BLaER1 treated with 17β-estradiol and CSF1 and Interleukin-3, amounts not matched to agents 10 nM and 100 nM (cell line): Measurements from ENCODE around the gene CEPT1.

Experiments used
- H3K27ac ChIP-seq, 11 experiments: shearing (Covaris generic); formaldehyde crosslinking; 2 replicates each; pipeline ENCODE4 v1.8.1; 2022
- H3K27me3 ChIP-seq, 11 experiments: shearing (Covaris generic); formaldehyde crosslinking; 2 replicates each; pipeline ENCODE4 v1.8.1; 2022
- H3K36me3 ChIP-seq, 11 experiments: shearing (Covaris generic); formaldehyde crosslinking; 2 replicates each; pipeline ENCODE4 v1.8.1; 2022
- H3K4me1 ChIP-seq, 10 experiments: shearing (Covaris generic); formaldehyde crosslinking; 2 replicates each; pipeline ENCODE4 v1.8.1; 2022
- H3K4me2 ChIP-seq, 11 experiments: shearing (Covaris generic); formaldehyde crosslinking; 2 replicates each; pipeline ENCODE4 v1.8.1; 2022
- H3K4me3 ChIP-seq, 10 experiments: shearing (Covaris generic); formaldehyde crosslinking; 2 replicates each; pipeline ENCODE4 v1.8.1; 2022
- H3K9ac ChIP-seq, 11 experiments: shearing (Covaris generic); formaldehyde crosslinking; 2 replicates each; pipeline ENCODE4 v1.8.1; 2022
- H3K9me3 ChIP-seq, 11 experiments: shearing (Covaris generic); formaldehyde crosslinking; replicated peaks in 1 of 11; 2 replicates each; pipeline ENCODE4 v1.8.1; 2022
- H4K20me1 ChIP-seq, 11 experiments: shearing (Covaris generic); formaldehyde crosslinking; 2 replicates each; pipeline ENCODE4 v1.8.1; 2022
- Cebpa-rat ChIP-seq, 11 experiments: shearing (Covaris generic); IDR thresholded peaks; 2 replicates each; pipeline ENCODE4 v1.8.1; 2022

The CEPT1 gene

DNA sequence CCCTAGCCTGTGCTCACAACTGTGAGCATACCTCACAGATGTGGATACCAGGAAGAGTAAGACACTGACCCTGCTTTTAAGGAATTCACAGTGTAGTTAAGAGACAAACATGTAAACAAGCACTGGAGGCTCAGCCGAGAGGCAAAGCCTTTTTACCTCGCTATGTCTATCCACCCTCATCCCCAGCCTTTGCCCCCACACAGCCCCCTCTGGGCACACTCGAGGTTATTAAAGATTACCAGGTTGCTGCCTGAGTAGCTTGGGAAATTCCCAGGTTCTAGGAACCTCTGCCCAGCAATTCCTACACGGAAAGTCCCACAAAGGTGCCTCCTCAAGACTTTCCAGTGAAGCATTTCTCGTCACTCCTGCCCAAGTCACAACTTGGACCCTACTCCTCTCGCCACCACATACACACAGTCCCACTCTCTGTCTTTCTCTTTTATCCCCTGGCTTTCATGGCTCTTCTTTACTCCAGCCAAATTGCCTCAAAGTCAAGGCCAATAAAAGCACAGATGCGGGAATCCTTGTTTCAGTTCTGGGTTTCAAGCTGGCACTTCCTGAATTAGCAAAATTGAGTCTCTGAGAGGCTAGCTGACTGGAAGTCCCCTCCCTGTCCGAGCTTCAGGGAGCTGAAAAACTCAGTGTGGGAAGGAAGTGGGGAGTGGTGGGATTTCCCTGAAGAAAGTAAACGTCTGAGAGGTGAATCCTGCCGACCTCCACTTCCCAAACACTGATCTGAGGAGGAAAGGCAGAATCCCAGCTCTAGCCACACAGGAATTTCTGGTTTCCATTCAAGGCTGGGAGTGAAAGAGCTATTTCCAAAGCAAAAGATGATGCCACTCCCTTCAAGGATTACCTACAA, 52.9 kb downstream of the CEPT1 start:
- no peak for TF ChIP-seq Cebpa-rat (IDR thresholded peaks at IDR 0.05)
- Histone ChIP-seq H4K20me1 (peaks cover 0 to 34% (median 0%) of the 10 kb centered on the region in 11 experiments; a peak in 2 of 22 replicates), H3K27me3 (no peaks in the 10 kb centered on the region), H3K9me3 (peaks cover 0 to 8% (median 0%) of the 10 kb centered on the region in 11 experiments; a peak in 1 of 22 replicates), H3K4me3 (peak overlapping the region in 3 of 10 experiments; percentile 7 to 35 (median 17); a peak in 5 of 20 replicates), H3K9ac (peak overlapping the region in 5 of 11 experiments; percentile 6 to 93 (median 68); a peak in 9 of 22 replicates), H3K27ac (peak overlapping the region in 9 of 11 experiments; percentile 0 to 85 (median 61); a peak in 15 of 22 replicates), H3K36me3 (peaks cover 29 to 94% (median 58%) of the 10 kb centered on the region in 11 experiments), H3K4me2 (peak overlapping the region; percentile 43 to 99 (median 59); a peak in 21 of 22 replicates), H3K4me1 (peaks cover 9 to 99% (median 26%) of the 10 kb centered on the region in 10 experiments)

DNA sequence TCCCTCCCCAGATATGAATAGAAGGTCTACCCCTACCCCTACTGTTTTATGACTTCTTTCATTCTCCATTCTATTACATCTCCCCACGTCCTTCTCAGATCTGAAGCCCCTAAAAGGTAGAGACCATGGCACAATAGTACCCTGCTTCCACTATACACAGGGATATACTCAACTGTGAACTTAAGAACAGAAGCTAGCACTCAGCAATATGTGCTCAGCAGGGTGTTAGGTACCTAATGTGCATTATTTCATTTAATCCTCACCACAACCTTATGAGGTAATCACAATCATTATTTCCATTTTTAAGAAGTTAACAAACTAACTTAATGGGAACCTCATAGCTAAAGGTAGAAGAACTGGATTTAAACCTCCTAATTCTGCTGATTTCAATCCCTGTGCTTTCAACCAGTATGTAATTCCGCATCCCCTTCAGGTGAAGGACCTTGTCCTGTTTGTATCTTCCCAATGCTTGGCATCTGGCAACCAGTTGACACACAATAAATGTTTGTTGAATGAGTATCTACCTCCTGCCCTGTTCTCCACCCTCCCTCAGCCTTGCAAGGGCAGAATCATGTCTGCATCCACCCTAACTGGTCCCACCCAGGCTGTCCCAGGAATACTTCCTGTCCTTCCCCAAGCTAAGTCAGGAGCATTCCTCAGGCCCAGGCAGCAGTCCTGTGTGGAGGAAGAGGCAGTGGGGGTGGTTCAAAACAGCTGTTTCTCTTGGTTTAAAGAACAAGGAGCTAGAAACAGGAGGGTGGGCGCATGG, 53.9 kb downstream of the CEPT1 start:
- Histone ChIP-seq H3K9ac (peak overlapping the region in 4 of 11 experiments; percentile 44 to 93 (median 70); a peak in 6 of 22 replicates), H3K27ac (peak overlapping the region in 5 of 11 experiments; percentile 61 to 85 (median 83); a peak in 8 of 22 replicates)

DNA sequence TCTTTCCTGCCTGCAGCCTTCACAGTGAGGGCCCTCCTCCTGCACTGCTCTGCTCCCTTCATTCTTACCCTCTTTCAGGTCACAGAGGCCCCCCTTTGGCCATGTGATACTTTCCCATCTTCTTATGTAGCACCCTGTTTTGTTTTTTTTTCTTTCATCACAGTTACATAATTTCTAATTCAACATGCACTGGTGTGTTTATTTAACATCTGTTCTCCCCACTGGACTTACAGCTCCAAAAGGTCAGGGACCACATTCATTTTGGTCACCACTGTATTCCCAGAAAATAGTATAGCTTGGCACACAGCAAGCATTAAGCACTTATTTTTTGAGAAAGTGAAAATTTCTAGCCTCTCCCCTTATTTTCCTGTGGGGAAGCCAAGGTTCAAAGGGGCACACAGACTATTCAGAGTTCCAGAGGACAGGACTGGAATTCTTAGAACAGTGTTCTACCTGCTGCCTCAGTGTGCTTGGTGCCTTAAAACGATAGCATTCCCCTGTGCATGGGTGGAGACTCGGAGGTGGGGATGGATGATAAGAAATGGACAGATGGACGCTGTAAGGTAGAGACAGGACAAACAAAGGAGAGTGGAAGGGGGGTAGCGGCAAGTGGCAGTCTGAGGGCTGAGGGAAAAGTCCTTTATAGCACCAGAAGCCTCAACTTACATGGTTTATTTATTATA, 55.1 kb downstream of the CEPT1 start:
- Histone ChIP-seq H3K4me3 (peak overlapping the region in 2 of 10 experiments; percentile 68 to 69; a peak in 1 of 20 replicates), H3K4me1 (peaks cover 16 to 99% (median 43%) of the 10 kb centered on the region in 10 experiments), H3K27me3 (no peaks in the 10 kb centered on the region), H4K20me1 (peaks cover 0 to 34% (median 0%) of the 10 kb centered on the region in 11 experiments; a peak in 2 of 22 replicates), H3K4me2 (peak overlapping the region in 3 of 11 experiments; percentile 94 to 99 (median 96); a peak in 5 of 22 replicates), H3K36me3 (peaks cover 12 to 83% (median 38%) of the 10 kb centered on the region in 11 experiments; a peak in 16 of 22 replicates), H3K9me3 (no peaks in the 10 kb centered on the region), H3K9ac (peak overlapping the region in 2 of 11 experiments; percentile 68 to 93; a peak in 3 of 22 replicates), H3K27ac (peak overlapping the region in 2 of 11 experiments; percentile 83 to 85; a peak in 2 of 22 replicates)
- no peak for TF ChIP-seq Cebpa-rat (IDR thresholded peaks at IDR 0.05)

More for the DNA sequence above, 53.9 kb downstream of the CEPT1 start:
- Histone ChIP-seq H3K4me2 (peak overlapping the region in 6 of 11 experiments; percentile 59 to 99 (median 90); a peak in 12 of 22 replicates), H3K4me3 (peak overlapping the region in 2 of 10 experiments; percentile 17 to 35; a peak in 2 of 20 replicates), H3K36me3 (peaks cover 19 to 94% (median 48%) of the 10 kb centered on the region in 11 experiments; a peak in 21 of 22 replicates), H3K4me1 (peaks cover 11 to 100% (median 31%) of the 10 kb centered on the region in 10 experiments), H3K27me3 (no peaks in the 10 kb centered on the region), H4K20me1 (peaks cover 0 to 34% (median 0%) of the 10 kb centered on the region in 11 experiments; a peak in 2 of 22 replicates), H3K9me3 (no peaks in the 10 kb centered on the region)
- no peak for TF ChIP-seq Cebpa-rat (IDR thresholded peaks at IDR 0.05)

DNA sequence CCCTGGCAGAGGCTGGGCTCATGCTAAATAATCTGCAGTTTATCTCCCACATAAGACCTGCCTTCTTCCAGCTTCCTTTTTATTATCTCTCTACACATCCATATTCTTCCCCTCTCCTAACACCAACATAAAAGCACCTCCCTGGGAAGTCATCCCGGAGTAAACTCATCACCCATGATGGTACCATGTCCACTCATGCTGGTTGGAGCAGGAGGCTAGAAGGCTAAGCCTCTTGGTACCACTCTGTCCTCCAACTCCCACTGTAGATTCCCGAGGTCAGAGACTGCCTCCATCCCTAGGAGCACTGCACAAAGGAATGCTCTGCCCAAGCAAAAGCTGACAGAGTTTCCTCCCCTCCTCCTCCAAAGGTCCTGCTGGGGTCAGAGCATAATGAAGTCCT, 56.2 kb downstream of the CEPT1 start:
- H3K27me3 ChIP-seq = no peaks in the 10 kb centered on the region
- peak overlapping the region in 2 of 11 experiments; percentile 68 to 93; a peak in 2 of 22 replicates for H3K9ac ChIP-seq
- no peak overlapping the region for H3K27ac ChIP-seq
- H3K4me3 ChIP-seq = peak overlapping the region in 2 of 10 experiments; percentile 68 to 69; a peak in 4 of 20 replicates
- H3K9me3 ChIP-seq = no peaks in the 10 kb centered on the region
- no peak for TF ChIP-seq Cebpa-rat (IDR thresholded peaks at IDR 0.05)
- H4K20me1 ChIP-seq = peaks cover 0 to 34% (median 0%) of the 10 kb centered on the region in 11 experiments; a peak in 2 of 22 replicates
- peaks cover 8 to 72% (median 33%) of the 10 kb centered on the region in 11 experiments; a peak in 14 of 22 replicates for H3K36me3 ChIP-seq
- peaks cover 27 to 99% (median 53%) of the 10 kb centered on the region in 10 experiments for H3K4me1 ChIP-seq
- H3K4me2 ChIP-seq = peak overlapping the region in 3 of 11 experiments; percentile 96 to 99 (median 97); a peak in 6 of 22 replicates

DNA sequence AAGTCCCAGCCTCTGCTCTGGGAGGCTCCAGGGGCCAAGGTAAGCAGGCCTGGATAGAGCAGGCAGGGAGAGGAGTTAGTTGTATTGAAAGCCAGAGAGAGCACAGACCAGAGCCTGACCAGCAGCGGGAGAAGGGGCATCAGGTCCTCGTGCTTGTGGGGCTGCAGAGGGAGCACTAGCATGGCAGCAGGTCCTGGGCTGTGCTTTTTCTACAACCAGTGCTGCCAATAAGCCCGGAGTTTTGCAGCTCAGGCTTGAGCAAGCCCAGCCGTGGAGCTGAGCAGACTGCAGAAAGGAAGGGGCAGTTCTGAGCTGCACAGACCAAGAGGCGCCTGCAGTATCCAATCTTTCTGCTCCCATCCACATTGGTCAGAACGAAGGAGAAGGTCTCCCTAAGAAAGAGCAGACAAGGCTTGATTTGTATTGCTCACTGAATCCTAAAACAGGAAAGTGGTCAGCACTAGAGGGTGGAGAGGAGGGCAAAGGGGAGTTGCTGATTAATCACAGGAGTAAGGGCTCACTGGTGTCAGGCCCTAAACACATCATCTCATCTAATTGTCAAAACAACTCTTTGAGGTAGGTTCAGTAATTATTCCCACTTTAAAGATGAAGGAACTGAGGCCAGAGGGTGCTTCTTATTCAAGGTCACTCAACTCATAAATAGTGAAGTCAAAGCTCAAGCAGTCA, 57.7 kb downstream of the CEPT1 start:
- TF ChIP-seq Cebpa-rat (IDR thresholded peaks at IDR 0.05) = no peak
- Histone ChIP-seq H3K4me2 (peak overlapping the region in 4 of 11 experiments; percentile 3 to 99 (median 96); a peak in 7 of 22 replicates), H3K4me1 (peaks cover 40 to 99% (median 61%) of the 10 kb centered on the region in 10 experiments), H3K4me3 (peak overlapping the region in 3 of 10 experiments; percentile 49 to 69 (median 68); a peak in 5 of 20 replicates), H3K36me3 (peaks cover 0 to 57% (median 25%) of the 10 kb centered on the region in 11 experiments; a peak in 12 of 22 replicates), H4K20me1 (peaks cover 0 to 29% (median 0%) of the 10 kb centered on the region in 11 experiments; a peak in 2 of 22 replicates), H3K9me3 (no peaks in the 10 kb centered on the region), H3K9ac (peak overlapping the region in 2 of 11 experiments; percentile 81 to 93; a peak in 5 of 22 replicates), H3K27ac (peak overlapping the region in 2 of 11 experiments; percentile 97 to 99; a peak in 3 of 22 replicates), H3K27me3 (no peaks in the 10 kb centered on the region)

DNA sequence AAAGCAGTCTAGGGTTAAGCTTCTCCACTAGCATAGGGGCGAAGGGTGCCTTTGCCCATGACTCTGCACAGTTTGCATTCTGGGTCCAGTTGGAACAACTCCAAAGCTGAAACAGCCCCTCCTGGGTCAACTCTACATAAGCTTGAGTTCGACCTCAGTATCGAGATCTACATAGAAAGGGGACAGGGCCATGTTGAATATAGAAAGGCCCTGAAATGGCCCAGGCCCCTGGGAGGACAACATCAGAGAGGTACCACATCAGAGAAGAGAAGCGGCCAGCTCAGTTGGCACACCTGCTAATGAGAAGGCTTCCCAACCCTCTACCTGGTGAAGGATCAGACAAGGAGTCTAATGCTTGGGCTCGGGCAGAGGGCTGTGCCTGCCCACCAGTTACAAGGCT, 58.8 kb downstream of the CEPT1 start:
- Histone ChIP-seq H3K4me2 (peak overlapping the region in 6 of 11 experiments; percentile 91 to 99 (median 97); a peak in 9 of 22 replicates), H3K27ac (peak overlapping the region in 7 of 11 experiments; percentile 6 to 99 (median 60); a peak in 9 of 22 replicates), H4K20me1 (peaks cover 0 to 27% (median 0%) of the 10 kb centered on the region in 11 experiments; a peak in 2 of 22 replicates), H3K27me3 (no peaks in the 10 kb centered on the region), H3K4me1 (peaks cover 41 to 97% (median 60%) of the 10 kb centered on the region in 10 experiments), H3K9ac (peak overlapping the region in 3 of 11 experiments; percentile 59 to 93 (median 81); a peak in 6 of 22 replicates), H3K36me3 (peaks cover 0 to 52% (median 25%) of the 10 kb centered on the region in 11 experiments; a peak in 12 of 22 replicates), H3K9me3 (no peaks in the 10 kb centered on the region), H3K4me3 (peak overlapping the region in 3 of 10 experiments; percentile 49 to 69 (median 68); a peak in 6 of 20 replicates)
- TF ChIP-seq Cebpa-rat (IDR thresholded peaks at IDR 0.05) = no peak

DNA sequence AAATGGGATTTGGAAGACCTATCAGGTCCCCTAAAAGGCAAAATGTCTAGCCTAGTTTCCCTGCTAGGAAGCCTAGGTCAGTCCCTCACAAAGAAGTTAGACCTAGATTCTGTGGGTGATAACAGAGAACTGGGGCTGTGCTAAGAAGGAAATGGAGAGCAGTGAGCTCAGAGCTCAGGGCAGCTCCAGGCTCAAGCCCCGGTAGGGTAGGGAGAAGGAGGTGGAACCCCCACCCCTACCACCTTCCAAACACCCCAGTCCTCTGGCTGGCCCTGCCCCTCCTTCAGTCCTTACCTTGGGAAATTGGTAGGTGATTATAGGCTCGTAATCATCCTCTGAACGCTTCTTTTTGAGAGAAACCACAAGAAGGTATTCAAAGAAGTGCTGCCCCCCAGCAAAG, 59.3 kb downstream of the CEPT1 start:
- H3K27ac ChIP-seq = peak overlapping the region in 8 of 11 experiments; percentile 24 to 99 (median 58); a peak in 13 of 22 replicates
- peaks cover 0 to 47% (median 23%) of the 10 kb centered on the region in 11 experiments; a peak in 12 of 22 replicates for H3K36me3 ChIP-seq
- H3K4me3 ChIP-seq = peak overlapping the region in 3 of 10 experiments; percentile 49 to 69 (median 68); a peak in 6 of 20 replicates
- peaks cover 44 to 95% (median 62%) of the 10 kb centered on the region in 10 experiments for H3K4me1 ChIP-seq
- H4K20me1 ChIP-seq = peaks cover 0 to 26% (median 0%) of the 10 kb centered on the region in 11 experiments; a peak in 2 of 22 replicates
- no peak for TF ChIP-seq Cebpa-rat (IDR thresholded peaks at IDR 0.05)
- H3K9me3 ChIP-seq = no peaks in the 10 kb centered on the region
- peak overlapping the region in 9 of 11 experiments; percentile 80 to 99 (median 97); a peak in 17 of 22 replicates for H3K4me2 ChIP-seq
- H3K9ac ChIP-seq = peak overlapping the region in 3 of 11 experiments; percentile 59 to 93 (median 81); a peak in 6 of 22 replicates
- H3K27me3 ChIP-seq = no peaks in the 10 kb centered on the region
